Measurements from ENCODE around the gene ANKRD62.
"Not testable (repeated sequence)": the region's sequence is repeated elsewhere in the genome, so short reads cannot be mapped to it uniquely, and the experiment has no call there.

DNA sequence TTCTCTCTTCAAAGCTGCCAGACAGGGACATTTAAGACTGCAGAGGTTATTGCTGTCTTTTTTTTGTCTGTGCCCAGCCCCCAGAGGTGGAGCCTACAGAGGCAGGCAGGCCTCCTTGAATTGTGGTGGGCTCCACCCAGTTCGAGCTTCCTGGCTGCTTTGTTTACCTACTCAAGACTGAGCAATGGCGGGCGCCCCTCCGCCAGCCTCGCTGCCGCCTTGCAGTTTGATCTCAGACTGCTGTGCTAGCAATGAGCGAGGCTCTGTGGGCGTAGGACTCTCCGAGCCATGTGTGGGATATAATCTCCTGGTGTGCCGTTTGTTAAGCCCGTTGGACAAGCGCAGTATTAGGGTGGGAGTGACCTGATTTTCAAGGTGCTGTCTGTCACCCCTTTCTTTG, 47.2 kb downstream of the ANKRD62 start:
- TF ChIP-seq, protein P1, sequence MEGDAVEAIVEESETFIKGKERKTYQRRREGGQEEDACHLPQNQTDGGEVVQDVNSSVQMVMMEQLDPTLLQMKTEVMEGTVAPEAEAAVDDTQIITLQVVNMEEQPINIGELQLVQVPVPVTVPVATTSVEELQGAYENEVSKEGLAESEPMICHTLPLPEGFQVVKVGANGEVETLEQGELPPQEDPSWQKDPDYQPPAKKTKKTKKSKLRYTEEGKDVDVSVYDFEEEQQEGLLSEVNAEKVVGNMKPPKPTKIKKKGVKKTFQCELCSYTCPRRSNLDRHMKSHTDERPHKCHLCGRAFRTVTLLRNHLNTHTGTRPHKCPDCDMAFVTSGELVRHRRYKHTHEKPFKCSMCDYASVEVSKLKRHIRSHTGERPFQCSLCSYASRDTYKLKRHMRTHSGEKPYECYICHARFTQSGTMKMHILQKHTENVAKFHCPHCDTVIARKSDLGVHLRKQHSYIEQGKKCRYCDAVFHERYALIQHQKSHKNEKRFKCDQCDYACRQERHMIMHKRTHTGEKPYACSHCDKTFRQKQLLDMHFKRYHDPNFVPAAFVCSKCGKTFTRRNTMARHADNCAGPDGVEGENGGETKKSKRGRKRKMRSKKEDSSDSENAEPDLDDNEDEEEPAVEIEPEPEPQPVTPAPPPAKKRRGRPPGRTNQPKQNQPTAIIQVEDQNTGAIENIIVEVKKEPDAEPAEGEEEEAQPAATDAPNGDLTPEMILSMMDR (conservative IDR thresholded peaks at IDR 0.05; ENCODE audit: low read depth, low read length) = not testable (repeated sequence)
- TF ChIP-seq POLR2A (IDR thresholded peaks at IDR 0.05; ENCODE audit: low read depth, low read length); CHD1 (IDR thresholded peaks at IDR 0.05; ENCODE audit: low read depth, low read length); FOS (IDR thresholded peaks at IDR 0.05; ENCODE audit: low read depth, low read length); BHLHE40 (IDR thresholded peaks at IDR 0.05; ENCODE audit: low read depth, low read length); CEBPB (IDR thresholded peaks at IDR 0.05; ENCODE audit: low read depth, low read length); SMC3 (IDR thresholded peaks at IDR 0.05; ENCODE audit: low read depth, low read length); MAZ (IDR thresholded peaks at IDR 0.05; ENCODE audit: borderline replicate concordance, low read depth, low read length); RCOR1 (IDR thresholded peaks at IDR 0.05; ENCODE audit: insufficient replicate concordance, low read length); RAD21 (IDR thresholded peaks at IDR 0.05; ENCODE audit: low read length); RFX5 (IDR thresholded peaks at IDR 0.05; ENCODE audit: low read depth, low read length); MAFK (IDR thresholded peaks at IDR 0.05; ENCODE audit: low read depth, low read length); MXI1 (IDR thresholded peaks at IDR 0.05; ENCODE audit: borderline replicate concordance, low read depth, low read length): not testable (repeated sequence)
- TF ChIP-seq, protein P2, sequence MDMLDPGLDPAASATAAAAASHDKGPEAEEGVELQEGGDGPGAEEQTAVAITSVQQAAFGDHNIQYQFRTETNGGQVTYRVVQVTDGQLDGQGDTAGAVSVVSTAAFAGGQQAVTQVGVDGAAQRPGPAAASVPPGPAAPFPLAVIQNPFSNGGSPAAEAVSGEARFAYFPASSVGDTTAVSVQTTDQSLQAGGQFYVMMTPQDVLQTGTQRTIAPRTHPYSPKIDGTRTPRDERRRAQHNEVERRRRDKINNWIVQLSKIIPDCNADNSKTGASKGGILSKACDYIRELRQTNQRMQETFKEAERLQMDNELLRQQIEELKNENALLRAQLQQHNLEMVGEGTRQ (IDR thresholded peaks at IDR 0.05; ENCODE audit: low read depth, low read length) = not testable (repeated sequence)

Data from IMR-90 (cell line).